22Rv1 (cell line): ENCODE results near the gene NACA.
A peak's percentile ranks its signal among the peaks of the same experiment; 100 is the strongest.
"Not testable (repeated sequence)": the region's sequence is repeated elsewhere in the genome, so short reads cannot be mapped to it uniquely, and the experiment has no call there.

ENCODE experiments used
- H3K27ac ChIP-seq: fragments of 450-650 bp; 2 replicates; pipeline ENCODE4 v1.5.1; 2017
- CTCF ChIP-seq: fragments of 450-650 bp; IDR thresholded peaks from 2 replicates; pipeline ENCODE4 v1.5.1; 2017; ENCODE audit warnings: mild to moderate bottlenecking
- ZFX ChIP-seq: fragments of 450-650 bp; IDR thresholded peaks from 2 replicates; pipeline ENCODE4 v1.6.1; 2017; ENCODE audit warnings: antibody characterized with exemption, borderline replicate concordance

The NACA gene

GRCh38 chr12:56718149-56718548 is 7.0 kb downstream of the NACA start:
- TF ChIP-seq ZFX (no peak), CTCF (no peak)
- H3K27ac ChIP-seq: no peak overlapping the region

GRCh38 chr12:56716933-56717880 is 7.9 kb downstream of the NACA start:
- TF ChIP-seq ZFX: no peak
- TF ChIP-seq CTCF: no peak
- no peak overlapping the region for H3K27ac ChIP-seq

GRCh38 chr12:56716458-56716857 is 8.6 kb downstream of the NACA start:
- no peak for TF ChIP-seq ZFX
- TF ChIP-seq CTCF: no peak
- no peak overlapping the region; the same call in 1 of the 2 replicates for H3K27ac ChIP-seq

- no peak for TF ChIP-seq CTCF
- H3K27ac ChIP-seq: peak overlapping the region; percentile 12; the same call in 1 of the 2 replicates
These were observed 9.3 kb downstream of the NACA start for GRCh38 chr12:56715798-56716197.

- TF ChIP-seq CTCF (no peak), ZFX (no peak)
- H3K27ac ChIP-seq: peak overlapping the region; percentile 12; the same call in 1 of the 2 replicates
These were observed 10.6 kb downstream of the NACA start for GRCh38 chr12:56714431-56714929.

GRCh38 chr12:56713345-56713744 is 11.8 kb downstream of the NACA start:
- TF ChIP-seq CTCF (no peak), ZFX (no peak)
- no peak overlapping the region for H3K27ac ChIP-seq

- TF ChIP-seq CTCF (no peak), ZFX (no peak)
- H3K27ac ChIP-seq: peak overlapping the region; percentile 47; the same call in 1 of the 2 replicates
These were observed 15.2 kb downstream of the NACA start for GRCh38 chr12:56709759-56710376.

GRCh38 chr12:56704522-56704921 is 20.6 kb downstream of the NACA start:
- not testable (repeated sequence) for H3K27ac ChIP-seq
